Dermis blood vessel endothelial cell (primary cell): ENCODE measurements around the gene TFF2. TPM values are rescaled to one million over a fixed set of nuclear protein-coding genes. Genes with fewer than 3 reads are reported as not detected.
A peak's percentile ranks its signal among the peaks of the same experiment; 100 is the strongest.

Source experiments
- DNase-seq: peaks from one replicate; pipeline ENCODE4 v3.0.0; 2010
- total RNA-seq: library from RNA; depleted of rRNA; stranded (reverse); fragments of >200 nt; gene quantifications from 2 replicates; pipeline ENCODE4 v1.2.3, GENCODE V29; 2014

Gene TFF2
- total RNA-seq = not detected in 2 replicates

- no peak for DNase-seq
Measured at GRCh38 chr21:42350927-42351426, at the start of gene TFF2. TSS of gene TFF2 (minus strand) at chr21:42350994. CDS start at chr21:42350957, 37 bp downstream.

- DNase-seq = no peak
Measured at GRCh38 chr21:42400525-42400924, 49.7 kb upstream of the TFF2 start.

- DNase-seq = no peak
Measured at GRCh38 chr21:42398436-42399028, 47.7 kb upstream of the TFF2 start.

- DNase-seq = no peak
Measured at GRCh38 chr21:42397746-42398394, 47.1 kb upstream of the TFF2 start.

- no peak for DNase-seq
Measured at GRCh38 chr21:42396799-42397745, 46.3 kb upstream of the TFF2 start.

GRCh38 chr21:42395905-42396651 lies 45.3 kb upstream of the TFF2 start, which contains the start of gene TMPRSS3:
TSS of gene TMPRSS3 (minus strand) at chr21:42396052. CDS start at chr21:42395417, 635 bp downstream.
- DNase-seq = no peak

- no peak for DNase-seq
Measured at GRCh38 chr21:42395302-42395701, 44.5 kb upstream of the TFF2 start.

- DNase-seq = no peak
Measured at GRCh38 chr21:42393443-42393950, 42.7 kb upstream of the TFF2 start.

GRCh38 chr21:42392731-42393442 lies 42.1 kb upstream of the TFF2 start:
- DNase-seq = peak; percentile 78

GRCh38 chr21:42391297-42391696 lies 40.5 kb upstream of the TFF2 start:
- no peak for DNase-seq

GRCh38 chr21:42390696-42391095 lies 39.9 kb upstream of the TFF2 start:
- no peak for DNase-seq

GRCh38 chr21:42390193-42390592 lies 39.4 kb upstream of the TFF2 start:
- DNase-seq = no peak

GRCh38 chr21:42389449-42389835 lies 38.6 kb upstream of the TFF2 start:
- no peak for DNase-seq

- no peak for DNase-seq
Measured at GRCh38 chr21:42388740-42389448, 38.1 kb upstream of the TFF2 start.

GRCh38 chr21:42387843-42388340 lies 37.1 kb upstream of the TFF2 start:
- no peak for DNase-seq

GRCh38 chr21:42387164-42387563 lies 36.4 kb upstream of the TFF2 start:
- DNase-seq = no peak

GRCh38 chr21:42386034-42386591 lies 35.3 kb upstream of the TFF2 start:
- DNase-seq = no peak

- DNase-seq = no peak
Measured at GRCh38 chr21:42385619-42386018, 34.8 kb upstream of the TFF2 start.

GRCh38 chr21:42384989-42385388 lies 34.2 kb upstream of the TFF2 start:
- DNase-seq = no peak
